GM13977 (cell line): ENCODE results near the gene SF1.

Source experiments
- DNase-seq: peaks from one replicate; pipeline ENCODE4 v3.0.0; 2012; ENCODE audit warnings: low spot score
- CTCF ChIP-seq: IDR thresholded peaks from 2 replicates; pipeline ENCODE4 v1.5.1; 2012; ENCODE audit warnings: mild to moderate bottlenecking, control low read depth; ENCODE audit not compliant: insufficient read depth; ENCODE audit errors: extremely low read depth, missing control alignments
- in situ Hi-C: fragments of 300-500 bp; cut with MboI; formaldehyde crosslinking; loops from one replicate; pipeline ENCODE4 v1.12.0; 2022; ENCODE audit warnings: low sequenced_read_pairs, low pct_unique_long_range_greater_than_20kb, mixed read lengths, inconsistent platforms; ENCODE audit not compliant: unreplicated experiment

Gene SF1

GRCh38 chr11:64754919-64755662 is 23.3 kb downstream of the SF1 start:
- no peak for DNase-seq
- TF ChIP-seq CTCF, result no peak
- in situ Hi-C loops, result no loop called here

- in situ Hi-C loops, result no loop called here
Observed at GRCh38 chr11:64754124-64754918, 24.0 kb downstream of the SF1 start.

GRCh38 chr11:64753380-64754123 is 24.8 kb downstream of the SF1 start:
- in situ Hi-C loops, result no loop called here
- TF ChIP-seq CTCF, result no peak
- no peak for DNase-seq

More at GRCh38 chr11:64754124-64754918, 24.0 kb downstream of the SF1 start:
- no peak for TF ChIP-seq CTCF
- DNase-seq, result no peak

- in situ Hi-C loops, result no loop called here
- DNase-seq, result no peak
- TF ChIP-seq CTCF, result no peak
Observed at GRCh38 chr11:64753019-64753379, 25.3 kb downstream of the SF1 start.

- no peak for TF ChIP-seq CTCF
- in situ Hi-C loops, result no loop called here
- DNase-seq, result no peak
Observed at GRCh38 chr11:64752175-64752970, 26.0 kb downstream of the SF1 start.

GRCh38 chr11:64751580-64751979 is 26.8 kb downstream of the SF1 start:
- TF ChIP-seq CTCF, result no peak
- in situ Hi-C loops, result no loop called here
- no peak for DNase-seq
